Testis (tissue), 2 donors: ENCODE data around the gene TMEM252.

ENCODE experiments used
- POLR2A ChIP-seq: fragments of 450-650 bp; IDR thresholded peaks from one replicate; pipeline ENCODE4 v1.6.1; 2017; ENCODE audit warnings: antibody characterized with exemption, mild to moderate bottlenecking, moderate library complexity
- TF ChIP-seq, protein P1 (sequence below), 3 experiments: fragments of 450-650 bp in 2 of 3; fragments of 200-600 bp in 1 of 3; sonication (generic) in 1 of 3; IDR thresholded peaks; one replicate each; pipeline ENCODE4 v1.5.1; 2016 to 2019; ENCODE audit warnings: antibody characterized with exemption in 3 of 3, mild to moderate bottlenecking in 2 of 3, moderate library complexity in 1 of 3

DNA sequence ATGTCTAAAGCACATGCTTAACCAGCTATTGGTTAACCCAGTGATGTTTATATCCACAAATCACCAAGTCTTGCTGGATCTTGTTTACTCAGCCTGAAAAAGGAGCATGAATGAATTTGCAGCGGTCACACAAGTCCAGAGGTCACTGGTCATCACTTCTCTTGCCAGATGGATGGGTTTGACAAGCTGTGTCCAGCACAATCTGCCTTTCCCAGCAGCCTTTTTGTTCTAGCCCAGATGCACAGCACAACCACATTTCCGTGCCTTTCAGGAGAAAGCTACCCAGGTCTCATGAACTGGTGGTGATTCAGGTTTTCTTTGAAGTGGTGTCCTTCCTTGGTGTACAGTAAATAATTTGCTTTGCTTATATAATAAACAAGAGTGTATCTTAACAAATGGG, 32.1 kb downstream of the TMEM252 start:
- TF ChIP-seq, protein P1, sequence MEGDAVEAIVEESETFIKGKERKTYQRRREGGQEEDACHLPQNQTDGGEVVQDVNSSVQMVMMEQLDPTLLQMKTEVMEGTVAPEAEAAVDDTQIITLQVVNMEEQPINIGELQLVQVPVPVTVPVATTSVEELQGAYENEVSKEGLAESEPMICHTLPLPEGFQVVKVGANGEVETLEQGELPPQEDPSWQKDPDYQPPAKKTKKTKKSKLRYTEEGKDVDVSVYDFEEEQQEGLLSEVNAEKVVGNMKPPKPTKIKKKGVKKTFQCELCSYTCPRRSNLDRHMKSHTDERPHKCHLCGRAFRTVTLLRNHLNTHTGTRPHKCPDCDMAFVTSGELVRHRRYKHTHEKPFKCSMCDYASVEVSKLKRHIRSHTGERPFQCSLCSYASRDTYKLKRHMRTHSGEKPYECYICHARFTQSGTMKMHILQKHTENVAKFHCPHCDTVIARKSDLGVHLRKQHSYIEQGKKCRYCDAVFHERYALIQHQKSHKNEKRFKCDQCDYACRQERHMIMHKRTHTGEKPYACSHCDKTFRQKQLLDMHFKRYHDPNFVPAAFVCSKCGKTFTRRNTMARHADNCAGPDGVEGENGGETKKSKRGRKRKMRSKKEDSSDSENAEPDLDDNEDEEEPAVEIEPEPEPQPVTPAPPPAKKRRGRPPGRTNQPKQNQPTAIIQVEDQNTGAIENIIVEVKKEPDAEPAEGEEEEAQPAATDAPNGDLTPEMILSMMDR (IDR thresholded peaks at IDR 0.05) = no peak
- TF ChIP-seq POLR2A = no peak
